ENCODE measurements around the gene USP14. TPM values are rescaled to one million over a fixed set of nuclear protein-coding genes. Genes with fewer than 3 reads are reported as not detected.

USP14 gene
- total RNA-seq, 1 experiment from 2014 or later, result 73.2 TPM

DNA sequence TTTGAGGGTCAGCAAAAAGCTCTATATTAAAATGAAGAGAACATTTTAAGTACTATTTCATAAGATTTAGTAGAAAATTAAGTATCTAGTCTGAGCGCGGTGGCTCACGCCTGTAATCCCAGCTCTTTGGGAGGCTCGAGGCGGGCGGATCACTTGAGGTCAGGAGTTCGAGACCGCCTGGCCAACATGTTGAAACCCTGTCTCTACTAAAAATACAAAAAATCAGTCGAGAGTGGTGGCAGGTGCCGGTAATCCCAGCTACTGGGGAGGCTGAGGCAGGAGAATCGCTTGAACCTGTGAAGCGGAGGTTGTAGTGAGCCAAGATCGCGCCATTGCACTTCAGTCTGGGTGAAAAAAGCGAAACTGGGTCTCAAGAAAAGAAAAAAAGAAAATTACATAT is 1.6 kb downstream of the USP14 start:
- Mint-ChIP-seq H3K9me3 (ENCODE audit: low read depth, unreplicated experiment) (no peaks in the 10 kb centered on the region), H3K27me3 (ENCODE audit: unreplicated experiment) (no peaks in the 10 kb centered on the region), H3K36me3 (ENCODE audit: insufficient read depth, unreplicated experiment) (peaks cover 46% of the 10 kb centered on the region), H3K4me1 (ENCODE audit: low read depth, unreplicated experiment) (peaks cover 9% of the 10 kb centered on the region), H3K27ac (ENCODE audit: unreplicated experiment) (peak overlapping the region; percentile 76), H3K4me3 (ENCODE audit: low read depth, unreplicated experiment) (peak overlapping the region; percentile 78)
- intact Hi-C loops (cut with micrococcal nuclease; ENCODE audit: unreplicated experiment), result no loop called here
- CTCF ChIA-PET, result no interaction called here
- BruUV-seq (replicated peaks), result no TSS peak
- no peak for DNase-seq
- no peak for TF ChIP-seq CTCF (IDR thresholded peaks at IDR 0.05; ENCODE audit: unreplicated experiment)

- Mint-ChIP-seq H3K27ac (ENCODE audit: unreplicated experiment) (peak overlapping the region; percentile 21), H3K27me3 (ENCODE audit: unreplicated experiment) (no peaks in the 10 kb centered on the region), H3K9me3 (ENCODE audit: low read depth, unreplicated experiment) (no peaks in the 10 kb centered on the region), H3K4me3 (ENCODE audit: low read depth, unreplicated experiment) (peak overlapping the region; percentile 78), H3K36me3 (ENCODE audit: insufficient read depth, unreplicated experiment) (peaks cover 52% of the 10 kb centered on the region), H3K4me1 (ENCODE audit: low read depth, unreplicated experiment) (peaks cover 9% of the 10 kb centered on the region)
- DNase-seq, result no peak
- intact Hi-C loops (cut with micrococcal nuclease; ENCODE audit: unreplicated experiment), result no loop called here
- CTCF ChIA-PET, result no interaction called here
- TF ChIP-seq CTCF (IDR thresholded peaks at IDR 0.05; ENCODE audit: unreplicated experiment), result no peak
- BruUV-seq (replicated peaks), result no TSS peak
These were observed 2.6 kb downstream of the USP14 start for GRCh38 chr18:160831-161570.

DNA sequence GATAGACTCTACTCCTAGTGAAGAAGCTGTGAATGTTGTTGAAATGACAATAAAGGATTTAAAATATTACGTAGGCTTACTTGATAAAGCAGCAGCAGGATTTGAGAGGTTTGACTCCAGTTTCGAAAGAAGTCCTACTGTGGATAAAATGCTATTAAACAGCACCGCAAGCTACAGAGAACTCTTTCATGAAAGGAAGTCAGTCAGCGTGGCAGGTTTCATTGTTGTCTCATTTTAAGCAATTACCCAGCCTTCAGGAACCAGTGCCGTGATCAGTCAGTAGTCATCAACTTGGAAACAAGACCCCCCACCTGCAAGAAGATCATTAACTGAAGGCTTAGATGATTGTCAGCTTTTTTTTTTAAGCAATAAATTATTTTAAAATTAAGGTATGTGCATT is 14.0 kb downstream of the USP14 start:
- Mint-ChIP-seq H3K4me1 (ENCODE audit: low read depth, unreplicated experiment) (no peaks in the 10 kb centered on the region), H3K36me3 (ENCODE audit: insufficient read depth, unreplicated experiment) (peaks cover 51% of the 10 kb centered on the region), H3K27ac (ENCODE audit: unreplicated experiment) (no peak overlapping the region), H3K4me3 (ENCODE audit: low read depth, unreplicated experiment) (no peak overlapping the region), H3K27me3 (ENCODE audit: unreplicated experiment) (no peaks in the 10 kb centered on the region), H3K9me3 (ENCODE audit: low read depth, unreplicated experiment) (no peaks in the 10 kb centered on the region)
- CTCF ChIA-PET, result no interaction called here
- TF ChIP-seq CTCF (IDR thresholded peaks at IDR 0.05; ENCODE audit: unreplicated experiment), result no peak
- DNase-seq, result no peak
- BruUV-seq (replicated peaks), result no TSS peak
- intact Hi-C loops (cut with micrococcal nuclease; ENCODE audit: unreplicated experiment), result no loop called here

GRCh38 chr18:179499-179898 is 21.1 kb downstream of the USP14 start:
- BruUV-seq (replicated peaks), result no TSS peak
- no peaks in the 10 kb centered on the region for H3K4me1 Mint-ChIP-seq (ENCODE audit: low read depth, unreplicated experiment)
- no peak overlapping the region for H3K4me3 Mint-ChIP-seq (ENCODE audit: low read depth, unreplicated experiment)
- CTCF ChIA-PET, result interaction anchor here (0.7 kb wide), 2 partner anchors 32 to 40 kb away, joined by 3 read pairs; no protein-coding TSS in a partner anchor
- peaks cover 18% of the 10 kb centered on the region for H3K36me3 Mint-ChIP-seq (ENCODE audit: insufficient read depth, unreplicated experiment)
- no peak for TF ChIP-seq CTCF (IDR thresholded peaks at IDR 0.05; ENCODE audit: unreplicated experiment)
- no peak overlapping the region for H3K27ac Mint-ChIP-seq (ENCODE audit: unreplicated experiment)
- no peaks in the 10 kb centered on the region for H3K9me3 Mint-ChIP-seq (ENCODE audit: low read depth, unreplicated experiment)
- no peaks in the 10 kb centered on the region for H3K27me3 Mint-ChIP-seq (ENCODE audit: unreplicated experiment)
- no peak for DNase-seq
- intact Hi-C loops (cut with micrococcal nuclease; ENCODE audit: unreplicated experiment), result no loop called here

Measured in Calu3 (cell line).